Omental fat pad (tissue), 4 donors: ENCODE results near the gene WDCP. TPM values are rescaled to one million over a fixed set of nuclear protein-coding genes. Genes with fewer than 3 reads are reported as not detected.

Experiments
- ATAC-seq: fragments of 150-250 bp; one replicate; pipeline ENCODE4 v1.9.1; 2016; ENCODE audit warnings: mild to moderate bottlenecking, moderate library complexity; ENCODE audit not compliant: low FRiP score
- DNase-seq: peaks from one replicate; pipeline ENCODE4 v3.0.0-alpha.2; 2019; ENCODE audit warnings: low spot score
- total RNA-seq, 4 donors: library from RNA; depleted of rRNA; stranded (reverse); fragments of >200 nt; gene quantifications; one replicate each; pipeline ENCODE4 v1.1.0, GENCODE V29; 2016
- TF ChIP-seq, protein P1 (sequence below), 3 donors: fragments of 450-650 bp; IDR thresholded peaks; one replicate each; pipeline ENCODE4 v1.5.1; 2016 to 2017; ENCODE audit warnings: antibody characterized with exemption in 3 of 3, mild to moderate bottlenecking in 3 of 3, moderate library complexity in 2 of 3

The WDCP gene
- total RNA-seq, 4 donors from 2014 or later: 3.7 to 7.2 (median 4.1) TPM

DNA sequence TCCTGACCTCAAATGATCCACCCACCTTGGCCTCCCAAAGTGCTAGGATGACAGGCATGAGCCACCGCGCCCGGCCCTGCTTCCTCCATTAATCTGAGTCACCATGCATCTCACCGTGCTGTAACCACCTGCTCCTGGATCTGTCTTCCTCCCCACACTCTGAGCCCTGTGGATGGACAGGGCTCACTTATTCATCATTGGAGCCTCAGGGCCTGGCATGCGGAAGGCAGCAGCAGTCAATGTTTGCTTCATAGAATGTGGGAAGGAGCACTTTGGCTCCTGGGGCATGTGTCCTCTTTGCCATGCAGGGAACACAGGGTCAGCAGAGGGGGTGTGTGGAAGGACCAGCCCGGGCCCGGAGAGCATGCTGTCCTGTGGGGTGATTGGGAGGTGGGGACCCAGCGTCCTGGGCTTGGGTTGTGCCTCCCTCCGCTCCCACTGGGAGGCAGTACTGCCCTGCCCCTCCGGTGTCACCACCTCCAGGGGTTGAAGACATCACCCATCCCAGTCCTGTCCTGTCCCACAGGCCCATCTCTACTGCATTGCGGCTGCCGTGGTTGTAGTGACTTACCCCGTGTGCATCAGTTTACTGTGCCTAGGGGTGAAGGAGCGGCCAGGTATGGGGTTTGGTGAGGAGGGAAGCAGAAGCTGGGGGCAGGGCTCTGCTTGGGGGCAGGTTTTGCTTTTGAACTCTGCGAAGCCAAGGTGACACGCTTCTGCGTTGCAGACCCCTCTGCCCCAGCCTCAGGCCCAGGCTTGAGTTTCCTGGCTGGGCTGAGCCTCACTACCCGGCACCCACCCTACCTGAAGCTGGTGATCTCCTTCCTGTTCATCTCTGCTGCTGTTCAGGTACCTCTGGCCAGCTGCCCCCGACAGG, 25.8 kb downstream of the WDCP start:
- no peak for DNase-seq
- TF ChIP-seq, protein P1, sequence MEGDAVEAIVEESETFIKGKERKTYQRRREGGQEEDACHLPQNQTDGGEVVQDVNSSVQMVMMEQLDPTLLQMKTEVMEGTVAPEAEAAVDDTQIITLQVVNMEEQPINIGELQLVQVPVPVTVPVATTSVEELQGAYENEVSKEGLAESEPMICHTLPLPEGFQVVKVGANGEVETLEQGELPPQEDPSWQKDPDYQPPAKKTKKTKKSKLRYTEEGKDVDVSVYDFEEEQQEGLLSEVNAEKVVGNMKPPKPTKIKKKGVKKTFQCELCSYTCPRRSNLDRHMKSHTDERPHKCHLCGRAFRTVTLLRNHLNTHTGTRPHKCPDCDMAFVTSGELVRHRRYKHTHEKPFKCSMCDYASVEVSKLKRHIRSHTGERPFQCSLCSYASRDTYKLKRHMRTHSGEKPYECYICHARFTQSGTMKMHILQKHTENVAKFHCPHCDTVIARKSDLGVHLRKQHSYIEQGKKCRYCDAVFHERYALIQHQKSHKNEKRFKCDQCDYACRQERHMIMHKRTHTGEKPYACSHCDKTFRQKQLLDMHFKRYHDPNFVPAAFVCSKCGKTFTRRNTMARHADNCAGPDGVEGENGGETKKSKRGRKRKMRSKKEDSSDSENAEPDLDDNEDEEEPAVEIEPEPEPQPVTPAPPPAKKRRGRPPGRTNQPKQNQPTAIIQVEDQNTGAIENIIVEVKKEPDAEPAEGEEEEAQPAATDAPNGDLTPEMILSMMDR (IDR thresholded peaks at IDR 0.05): no peak
- ATAC-seq: no peak

DNA sequence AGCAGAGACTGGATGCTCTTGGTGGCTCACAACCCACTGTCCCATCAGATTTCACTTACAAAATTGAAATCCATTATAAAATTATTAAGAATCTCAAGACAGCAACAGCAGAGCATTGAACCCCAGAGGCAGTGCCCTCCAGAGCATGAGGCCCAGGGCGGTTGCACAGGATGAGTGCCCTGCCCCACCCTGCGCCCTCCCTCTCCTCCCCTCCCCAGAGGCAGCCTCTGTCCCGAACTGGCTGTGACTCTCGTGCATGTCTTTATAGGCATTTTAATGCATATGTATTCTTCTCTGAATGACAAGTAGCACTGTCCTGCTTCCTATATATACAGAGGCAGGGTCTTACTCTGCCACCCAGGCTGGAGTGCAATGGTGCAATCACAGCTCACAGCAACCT, 26.9 kb downstream of the WDCP start:
- TF ChIP-seq, protein P1 (IDR thresholded peaks at IDR 0.05): no peak
- no peak for DNase-seq
- no peak for ATAC-seq

DNA sequence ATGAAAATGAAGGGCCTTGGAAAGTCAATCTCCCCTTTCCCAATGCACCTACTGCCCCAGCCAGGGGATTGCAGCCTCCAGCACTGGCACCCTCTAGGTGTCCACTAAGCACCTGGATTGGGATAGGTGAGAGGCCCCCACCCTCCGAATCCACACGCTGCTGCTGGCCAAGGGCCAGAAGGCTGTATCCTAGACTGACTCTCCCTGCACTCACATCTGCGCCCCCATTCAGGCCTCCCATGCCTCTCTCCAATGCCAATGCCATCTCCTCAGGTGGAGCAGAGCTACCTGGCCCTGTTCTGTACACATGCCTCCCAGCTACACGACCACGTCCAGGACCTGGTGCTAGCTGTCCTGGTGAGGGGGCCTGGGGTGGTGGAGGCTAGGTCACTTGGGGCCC, 27.5 kb downstream of the WDCP start:
- DNase-seq (no peak), ATAC-seq (no peak)
- TF ChIP-seq, protein P1 (IDR thresholded peaks at IDR 0.05): no peak

DNA sequence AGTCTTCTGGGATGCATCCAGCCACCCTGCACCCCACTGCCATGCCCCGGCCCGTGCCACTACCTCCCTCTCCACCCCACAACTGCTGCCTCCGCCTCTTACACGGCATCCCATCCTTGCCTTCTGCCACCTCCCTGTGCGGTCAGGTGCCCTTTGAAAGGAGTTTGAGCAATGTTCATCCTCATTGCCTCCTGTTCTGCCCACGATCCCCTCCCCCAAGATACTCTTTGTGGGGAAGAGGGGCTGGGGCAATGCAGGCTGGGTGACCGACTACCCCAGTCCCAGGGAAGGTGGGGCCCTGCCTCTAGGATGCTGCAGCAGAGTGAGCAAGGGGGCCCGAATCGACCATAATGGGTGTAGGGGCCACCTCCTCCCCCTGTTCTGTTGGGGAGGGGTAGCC, 28.9 kb downstream of the WDCP start:
- ATAC-seq: no peak

DNA sequence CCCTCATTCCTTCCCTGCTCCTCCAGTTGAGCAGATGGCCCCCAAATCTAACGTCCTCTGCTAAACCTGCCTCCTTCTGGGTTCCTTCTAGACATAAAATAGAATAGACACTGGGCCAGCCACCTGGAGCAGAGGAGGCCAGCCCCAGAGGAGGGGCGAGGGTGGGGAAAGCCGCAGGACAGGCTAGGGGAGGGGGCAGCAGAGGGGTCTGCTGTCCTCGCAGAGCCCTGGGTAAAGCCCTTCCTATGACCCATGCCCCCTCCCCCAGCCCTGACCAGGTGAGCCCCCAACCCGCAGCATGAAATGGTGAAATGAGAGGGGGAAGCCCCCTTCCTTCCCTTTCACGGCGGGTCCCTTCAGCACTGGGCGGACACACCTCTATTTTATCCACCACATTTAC, 29.5 kb downstream of the WDCP start:
- TF ChIP-seq, protein P1 (IDR thresholded peaks at IDR 0.05): no peak
- no peak for DNase-seq

More for the DNA sequence above, 28.9 kb downstream of the WDCP start:
- TF ChIP-seq, protein P1 (IDR thresholded peaks at IDR 0.05): no peak
- DNase-seq: no peak

DNA sequence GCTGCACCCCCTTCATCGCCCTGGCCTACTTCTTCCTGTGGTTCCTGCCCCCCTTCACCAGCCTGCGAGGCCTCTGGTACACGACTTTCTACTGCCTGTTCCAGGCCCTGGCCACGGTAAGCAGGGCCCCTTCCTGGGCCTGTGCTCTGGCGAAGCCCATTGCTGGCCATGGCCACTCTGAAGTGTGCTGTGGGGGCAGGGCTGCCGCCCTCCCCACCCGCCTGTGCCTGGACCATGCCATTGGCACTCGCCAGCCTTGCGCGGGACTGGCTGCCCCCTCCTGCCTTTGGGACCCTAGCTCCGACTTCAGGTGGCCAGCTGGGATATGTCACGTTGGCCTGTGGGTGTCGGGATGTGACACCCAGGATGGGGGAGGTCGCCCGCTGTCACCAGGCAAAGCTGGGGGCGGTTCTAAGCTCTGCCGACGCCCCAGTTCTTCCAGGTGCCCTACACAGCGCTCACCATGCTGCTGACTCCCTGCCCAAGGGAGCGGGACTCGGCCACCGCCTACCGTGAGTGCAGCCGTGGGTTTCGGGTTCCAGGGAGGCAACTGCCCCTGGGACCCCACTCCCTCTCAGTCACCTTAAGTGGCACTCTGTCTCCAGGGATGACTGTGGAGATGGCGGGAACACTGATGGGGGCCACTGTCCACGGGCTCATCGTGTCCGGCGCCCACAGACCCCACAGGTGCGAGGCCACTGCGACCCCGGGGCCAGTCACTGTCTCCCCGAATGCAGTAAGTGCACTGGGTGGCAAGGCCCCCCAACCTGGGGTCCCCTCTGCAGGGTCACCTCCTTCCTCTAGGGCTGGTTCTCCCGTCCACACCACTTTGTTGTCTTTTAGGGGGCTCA, 30.1 kb downstream of the WDCP start:
- TF ChIP-seq, protein P1 (IDR thresholded peaks at IDR 0.05): no peak
- DNase-seq: no peak
- no peak for ATAC-seq

More for the DNA sequence above, 29.5 kb downstream of the WDCP start:
- no peak for ATAC-seq
